Neuron (in vitro differentiated cells): Measurements from ENCODE around the gene MYH1.

Source experiments
- H2AFZ ChIP-seq: one replicate; pipeline ENCODE4 v1.6.1; 2013; ENCODE audit warnings: low read depth, mild to moderate bottlenecking, inconsistent platforms, low read length, moderate library complexity
- H3K27me3 ChIP-seq: one replicate; pipeline ENCODE4 v1.6.1; 2013; ENCODE audit warnings: low read length; ENCODE audit not compliant: insufficient read depth
- H3K36me3 ChIP-seq: one replicate; pipeline ENCODE4 v1.6.1; 2013; ENCODE audit warnings: low read length; ENCODE audit not compliant: insufficient read depth
- H3K4me1 ChIP-seq: one replicate; pipeline ENCODE4 v1.6.1; 2013; ENCODE audit warnings: low read length; ENCODE audit not compliant: insufficient read depth
- H3K4me3 ChIP-seq: 2 replicates; pipeline ENCODE4 v1.5.1; 2013; ENCODE audit warnings: mild to moderate bottlenecking, low read length, moderate library complexity
- H3K9me3 ChIP-seq: one replicate; pipeline ENCODE4 v1.6.1; 2013; ENCODE audit warnings: low read length

The MYH1 gene

GRCh38 chr17:10460062-10460461 is 58.3 kb downstream of the MYH1 start:
- H2AFZ ChIP-seq, result no peak overlapping the region
- no peaks in the 10 kb centered on the region for H3K27me3 ChIP-seq
- no peak overlapping the region for H3K4me3 ChIP-seq
- no peaks in the 10 kb centered on the region for H3K9me3 ChIP-seq
- no peaks in the 10 kb centered on the region for H3K36me3 ChIP-seq
- no peaks in the 10 kb centered on the region for H3K4me1 ChIP-seq

GRCh38 chr17:10458701-10459100 is 59.6 kb downstream of the MYH1 start:
- H3K4me1 ChIP-seq, result no peaks in the 10 kb centered on the region
- H3K27me3 ChIP-seq, result peaks cover 2% of the 10 kb centered on the region

GRCh38 chr17:10457952-10458351 is 60.4 kb downstream of the MYH1 start:
- no peak overlapping the region for H3K4me3 ChIP-seq
- H3K9me3 ChIP-seq, result no peaks in the 10 kb centered on the region
- H3K4me1 ChIP-seq, result no peaks in the 10 kb centered on the region
- H3K27me3 ChIP-seq, result peaks cover 2% of the 10 kb centered on the region
- no peaks in the 10 kb centered on the region for H3K36me3 ChIP-seq
- H2AFZ ChIP-seq, result no peak overlapping the region

More at GRCh38 chr17:10458701-10459100, 59.6 kb downstream of the MYH1 start:
- Histone ChIP-seq H3K9me3 (no peaks in the 10 kb centered on the region), H2AFZ (no peak overlapping the region), H3K4me3 (no peak overlapping the region), H3K36me3 (no peaks in the 10 kb centered on the region)

DNA sequence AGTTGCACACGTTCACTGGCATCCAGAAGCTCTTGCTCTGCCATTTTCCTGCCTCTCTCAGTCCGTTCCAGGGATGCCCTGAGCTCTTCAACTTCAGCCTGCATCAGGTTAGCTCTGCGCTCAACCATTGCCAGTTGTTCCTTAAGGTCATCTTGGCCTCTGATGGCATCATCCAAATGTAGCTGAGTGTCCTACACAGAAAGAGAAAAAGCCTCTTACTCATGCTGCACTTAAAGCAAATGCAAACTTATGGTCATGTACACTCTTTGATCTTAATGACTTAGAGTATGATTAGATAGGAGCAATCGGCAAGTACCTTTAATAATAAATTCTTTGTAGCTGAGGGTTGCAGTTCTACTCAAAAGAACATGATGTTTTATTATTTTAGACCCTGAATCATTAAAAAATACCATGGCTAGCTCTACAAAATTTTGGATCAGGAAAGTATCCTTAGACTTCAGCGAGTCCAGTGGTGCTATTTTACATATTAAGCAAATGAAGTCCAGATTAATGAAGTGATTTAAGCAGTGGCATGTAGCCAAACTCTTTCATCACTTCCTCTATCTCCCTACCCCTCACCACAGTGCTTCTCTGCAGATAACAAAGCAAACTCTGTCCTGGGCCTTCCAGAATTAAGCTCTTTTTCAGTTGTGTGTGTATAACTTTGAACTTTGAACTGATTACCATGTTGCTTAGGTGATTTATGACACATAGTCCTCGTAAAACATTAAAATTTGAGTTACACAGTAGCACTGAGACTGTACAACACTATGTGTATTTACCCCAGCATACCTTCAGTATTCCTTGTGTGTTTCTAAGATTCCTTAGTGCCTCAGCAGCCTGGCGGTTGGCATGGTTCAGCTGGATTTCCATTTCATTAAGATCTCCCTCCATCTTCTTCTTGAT is 71.1 kb downstream of the MYH1 start:
- Histone ChIP-seq H3K4me3 (no peak overlapping the region), H3K9me3 (no peaks in the 10 kb centered on the region), H3K27me3 (peaks cover 3% of the 10 kb centered on the region), H3K4me1 (no peaks in the 10 kb centered on the region), H2AFZ (no peak overlapping the region), H3K36me3 (no peaks in the 10 kb centered on the region)
